GM18499 (cell line): Measurements from ENCODE around the gene DNAI1.
"Not testable (repeated sequence)": the region's sequence is repeated elsewhere in the genome, so short reads cannot be mapped to it uniquely, and the experiment has no call there.

Source experiments
- ATAC-seq: cut with Tn5 transposase; IDR thresholded peaks from one replicate; pipeline ENCODE4 v1.9.1; 2021; ENCODE audit warnings: moderate number of reproducible peaks; ENCODE audit not compliant: insufficient read depth, unreplicated experiment

DNAI1 gene

GRCh38 chr9:34458013-34458958 is at the start of gene DNAI1, which contains the start of gene FAM219A:
DNAI1 (plus strand) TSS chr9:34458805; CDS start chr9:34459006, 201 bp downstream.
FAM219A (minus strand) TSS chr9:34458570; CDS start chr9:34458263, 307 bp downstream.
- peak; percentile 86 for ATAC-seq

- no peak for ATAC-seq
Observed at GRCh38 chr9:34409154-34409553, 49.5 kb upstream of the DNAI1 start.

GRCh38 chr9:34412336-34412735 is 46.3 kb upstream of the DNAI1 start:
- ATAC-seq = no peak

GRCh38 chr9:34413231-34413852 is 45.3 kb upstream of the DNAI1 start:
- ATAC-seq = no peak

GRCh38 chr9:34417734-34418133 is 40.9 kb upstream of the DNAI1 start:
- no peak for ATAC-seq

GRCh38 chr9:34419716-34420504 is 38.7 kb upstream of the DNAI1 start:
- ATAC-seq = no peak

- no peak for ATAC-seq
Observed at GRCh38 chr9:34426347-34427074, 32.1 kb upstream of the DNAI1 start.

GRCh38 chr9:34428325-34428958 is 30.2 kb upstream of the DNAI1 start:
- ATAC-seq = no peak

GRCh38 chr9:34430843-34431437 is 27.7 kb upstream of the DNAI1 start:
- no peak for ATAC-seq

GRCh38 chr9:34431667-34432066 is 26.9 kb upstream of the DNAI1 start:
- ATAC-seq = no peak

GRCh38 chr9:34437006-34437925 is 21.3 kb upstream of the DNAI1 start:
- ATAC-seq = no peak

- ATAC-seq = not testable (repeated sequence)
Observed at GRCh38 chr9:34437926-34438307, 20.7 kb upstream of the DNAI1 start.

- not testable (repeated sequence) for ATAC-seq
Observed at GRCh38 chr9:34438465-34438864, 20.1 kb upstream of the DNAI1 start.

- ATAC-seq = no peak
Observed at GRCh38 chr9:34440017-34440416, 18.6 kb upstream of the DNAI1 start.

GRCh38 chr9:34442770-34443169 is 15.8 kb upstream of the DNAI1 start:
- no peak for ATAC-seq

GRCh38 chr9:34443533-34443932 is 15.1 kb upstream of the DNAI1 start:
- no peak for ATAC-seq

- ATAC-seq = no peak
Observed at GRCh38 chr9:34443976-34444375, 14.6 kb upstream of the DNAI1 start.

GRCh38 chr9:34446468-34446891 is 12.1 kb upstream of the DNAI1 start:
- no peak for ATAC-seq
